CD8-positive, alpha-beta memory T cell (primary cell): ENCODE data around the gene ARHGEF35. TPM values are rescaled to one million over a fixed set of nuclear protein-coding genes. Genes with fewer than 3 reads are reported as not detected.
"Not testable (repeated sequence)": the region's sequence is repeated elsewhere in the genome, so short reads cannot be mapped to it uniquely, and the experiment has no call there.

Source experiments
- CTCF ChIA-PET: fragments of 350-600 bp; sonication (Branson Sonifier 250); formaldehyde crosslinking; loops from one replicate; lab custom pipeline; 2021; ENCODE audit warnings: antibody characterized with exemption; lab: Charles Lee
- POLR2A ChIA-PET: fragments of 350-600 bp; sonication (Branson Sonifier 250); formaldehyde crosslinking; loops from one replicate; lab custom pipeline; 2021; ENCODE audit warnings: antibody characterized with exemption; lab: Charles Lee
- DNase-seq, 5 donors: peaks; one replicate each; pipeline versions ENCODE4 v3.0.0 to v3.0.0-alpha.2; 2020 to 2022; ENCODE audit warnings: mixed read lengths in 1 of 5
- H3K27ac ChIP-seq: one replicate; pipeline ENCODE4 v1.7.0; 2013; ENCODE audit warnings: low read depth, mild to moderate bottlenecking, low read length, moderate library complexity
- H3K27me3 ChIP-seq: 2 replicates; pipeline ENCODE4 v1.7.0; 2013; ENCODE audit warnings: low read length, mild to moderate bottlenecking; ENCODE audit not compliant: insufficient read depth, poor library complexity, severe bottlenecking
- H3K36me3 ChIP-seq: 2 replicates; pipeline ENCODE4 v1.7.0; 2013; ENCODE audit warnings: mild to moderate bottlenecking, low read length, moderate library complexity; ENCODE audit not compliant: insufficient read depth
- H3K4me1 ChIP-seq: 2 replicates; pipeline ENCODE4 v1.7.0; 2013; ENCODE audit warnings: mild to moderate bottlenecking, low read length, moderate library complexity; ENCODE audit not compliant: insufficient read depth
- H3K4me3 ChIP-seq: 2 replicates; pipeline ENCODE4 v1.7.0; 2013; ENCODE audit warnings: mild to moderate bottlenecking, low read length
- H3K9me3 ChIP-seq: 2 replicates; pipeline ENCODE4 v1.7.0; 2013; ENCODE audit warnings: mild to moderate bottlenecking, low read length
- H3K27ac Mint-ChIP-seq, 8 donors: one replicate each; pipeline ENCODE4 v1.8.0; 2020 to 2021; ENCODE audit warnings: mixed read lengths in 8 of 8, mild to moderate bottlenecking in 6 of 8, inconsistent platforms in 3 of 8, moderate library complexity in 3 of 8
- H3K27me3 Mint-ChIP-seq, 2 donors: one replicate each; pipeline ENCODE4 v1.8.0; 2020 to 2021; ENCODE audit warnings: mixed read lengths in 2 of 2, mild to moderate bottlenecking in 1 of 2, moderate library complexity in 1 of 2
- H3K36me3 Mint-ChIP-seq, 3 donors: one replicate each; pipeline ENCODE4 v1.8.0; 2020 to 2021; ENCODE audit warnings: mixed read lengths in 3 of 3, inconsistent platforms in 1 of 3, mild to moderate bottlenecking in 1 of 3
- H3K4me1 Mint-ChIP-seq, 3 donors: one replicate each; pipeline ENCODE4 v1.8.0; 2020 to 2021; ENCODE audit warnings: mixed read lengths in 3 of 3, inconsistent platforms in 1 of 3, mild to moderate bottlenecking in 1 of 3
- H3K4me3 Mint-ChIP-seq, 7 donors: one replicate each; pipeline ENCODE4 v1.8.0; 2020 to 2021; ENCODE audit warnings: mixed read lengths in 7 of 7, mild to moderate bottlenecking in 6 of 7, moderate library complexity in 4 of 7, inconsistent platforms in 2 of 7
- H3K9me3 Mint-ChIP-seq, 5 donors: one replicate each; pipeline ENCODE4 v1.8.0; 2020 to 2022; ENCODE audit warnings: mixed read lengths in 5 of 5, mild to moderate bottlenecking in 3 of 5, moderate library complexity in 2 of 5, inconsistent platforms in 1 of 5
- polyA plus RNA-seq: library from polyadenylated mRNA; unstranded; fragments of 300-500 nt; fragmentation: Illumina TruSeq; gene quantifications from one replicate; pipeline ENCODE4 v1.2.3, GENCODE V29; 2021
- total RNA-seq, 2 experiments: library from RNA; stranded (reverse); gene quantifications; one replicate each; pipeline ENCODE4 v1.2.3, GENCODE V29; 2021

Gene ARHGEF35
- total and polyA plus RNA-seq, 3 experiments from 2014 or later = 1.6 to 5.3 (median 4.0) TPM

- H3K4me3 ChIP-seq, H3K9me3 Mint-ChIP-seq, H3K4me1 Mint-ChIP-seq, H3K4me3 Mint-ChIP-seq, H3K27ac ChIP-seq, H3K36me3 ChIP-seq, CTCF ChIA-PET, H3K27ac Mint-ChIP-seq, H3K27me3 ChIP-seq, H3K4me1 ChIP-seq, DNase-seq, H3K9me3 ChIP-seq, POLR2A ChIA-PET: not testable (repeated sequence)
- Mint-ChIP-seq H3K27me3 (peaks cover 10 to 15% of the 10 kb centered on the region in 2 donors), H3K36me3 (peaks cover 0 to 13% (median 0%) of the 10 kb centered on the region in 3 donors)
These were observed 23.9 kb downstream of the ARHGEF35 start for GRCh38 chr7:144171594-144172350.

- no peaks in the 10 kb centered on the region for H3K36me3 ChIP-seq
- no peaks in the 10 kb centered on the region for H3K27me3 ChIP-seq
- no peaks in the 10 kb centered on the region for H3K4me1 ChIP-seq
- H3K4me3 ChIP-seq = no peak overlapping the region
- no peaks in the 10 kb centered on the region for H3K36me3 Mint-ChIP-seq
- ChIA-PET CTCF (no interaction called here), POLR2A (no interaction called here)
- no peak overlapping the region for H3K27ac ChIP-seq
- peaks cover 4 to 30% of the 10 kb centered on the region in 2 donors for H3K27me3 Mint-ChIP-seq
- no peaks in the 10 kb centered on the region for H3K9me3 Mint-ChIP-seq
- H3K27ac Mint-ChIP-seq = no peak overlapping the region
- H3K4me1 Mint-ChIP-seq = no peaks in the 10 kb centered on the region
- H3K9me3 ChIP-seq = no peaks in the 10 kb centered on the region
- no peak for DNase-seq
- H3K4me3 Mint-ChIP-seq = no peak overlapping the region
These were observed 30.8 kb downstream of the ARHGEF35 start for GRCh38 chr7:144164784-144165183.

- no peak overlapping the region for H3K4me3 Mint-ChIP-seq
- Histone ChIP-seq H3K4me3 (no peak overlapping the region), H3K27ac (no peak overlapping the region), H3K9me3 (no peaks in the 10 kb centered on the region), H3K27me3 (no peaks in the 10 kb centered on the region), H3K4me1 (no peaks in the 10 kb centered on the region), H3K36me3 (no peaks in the 10 kb centered on the region)
- H3K4me1 Mint-ChIP-seq = no peaks in the 10 kb centered on the region
- POLR2A ChIA-PET = no interaction called here
- CTCF ChIA-PET = no interaction called here
- H3K27ac Mint-ChIP-seq = no peak overlapping the region
- peaks cover 5 to 28% of the 10 kb centered on the region in 2 donors for H3K27me3 Mint-ChIP-seq
- H3K36me3 Mint-ChIP-seq = no peaks in the 10 kb centered on the region
- no peak for DNase-seq
- no peaks in the 10 kb centered on the region for H3K9me3 Mint-ChIP-seq
These were observed 36.8 kb downstream of the ARHGEF35 start for GRCh38 chr7:144158861-144159260.

GRCh38 chr7:144148224-144148827 is 47.3 kb downstream of the ARHGEF35 start:
- DNase-seq = no peak
- Mint-ChIP-seq H3K4me1 (no peaks in the 10 kb centered on the region), H3K4me3 (no peak overlapping the region), H3K27me3 (peaks cover 8 to 26% of the 10 kb centered on the region in 2 donors), H3K9me3 (peaks cover 25 to 42% (median 34%) of the 10 kb centered on the region in 5 donors), H3K36me3 (peaks cover 1 to 16% (median 6%) of the 10 kb centered on the region in 3 donors), H3K27ac (no peak overlapping the region)
- ChIA-PET CTCF (no interaction called here), POLR2A (no interaction called here)
- no peaks in the 10 kb centered on the region for H3K27me3 ChIP-seq
- no peak overlapping the region for H3K4me3 ChIP-seq
- peaks cover 5% of the 10 kb centered on the region for H3K9me3 ChIP-seq
- no peaks in the 10 kb centered on the region for H3K4me1 ChIP-seq
- no peak overlapping the region for H3K27ac ChIP-seq
- H3K36me3 ChIP-seq = no peaks in the 10 kb centered on the region

GRCh38 chr7:144144426-144144825 is 51.2 kb downstream of the ARHGEF35 start:
- H3K27me3 Mint-ChIP-seq = peaks cover 0 to 17% of the 10 kb centered on the region in 2 donors
- CTCF ChIA-PET = no interaction called here
- Histone ChIP-seq H3K4me1 (no peaks in the 10 kb centered on the region), H3K27ac (no peak overlapping the region), H3K36me3 (no peaks in the 10 kb centered on the region), H3K4me3 (no peak overlapping the region), H3K9me3 (peaks cover 5% of the 10 kb centered on the region), H3K27me3 (no peaks in the 10 kb centered on the region)
- DNase-seq = no peak
- peaks cover 1 to 13% (median 6%) of the 10 kb centered on the region in 3 donors for H3K36me3 Mint-ChIP-seq
- POLR2A ChIA-PET = no interaction called here
- H3K4me1 Mint-ChIP-seq = no peaks in the 10 kb centered on the region
- H3K4me3 Mint-ChIP-seq = no peak overlapping the region
- H3K27ac Mint-ChIP-seq = no peak overlapping the region
- H3K9me3 Mint-ChIP-seq = peaks cover 11 to 24% (median 21%) of the 10 kb centered on the region in 5 donors

- CTCF ChIA-PET = interaction anchor here (1.8 kb wide), 1 partner anchor 14 kb away, joined by 5 read pairs; no protein-coding TSS in a partner anchor
- Mint-ChIP-seq H3K9me3 (peaks cover 0 to 9% (median 3%) of the 10 kb centered on the region in 5 donors), H3K4me3 (no peak overlapping the region), H3K27me3 (peaks cover 0 to 13% of the 10 kb centered on the region in 2 donors), H3K36me3 (peaks cover 0 to 4% (median 3%) of the 10 kb centered on the region in 3 donors), H3K27ac (no peak overlapping the region), H3K4me1 (no peaks in the 10 kb centered on the region)
- Histone ChIP-seq H3K27me3 (no peaks in the 10 kb centered on the region), H3K4me3 (no peak overlapping the region), H3K27ac (no peak overlapping the region), H3K36me3 (no peaks in the 10 kb centered on the region), H3K9me3 (no peaks in the 10 kb centered on the region), H3K4me1 (no peaks in the 10 kb centered on the region)
- POLR2A ChIA-PET = no interaction called here
- DNase-seq = no peak
These were observed 53.4 kb downstream of the ARHGEF35 start for GRCh38 chr7:144142187-144142586.

- Histone ChIP-seq H3K9me3 (no peaks in the 10 kb centered on the region), H3K27me3 (no peaks in the 10 kb centered on the region), H3K4me3 (no peak overlapping the region), H3K4me1 (no peaks in the 10 kb centered on the region), H3K27ac (no peak overlapping the region), H3K36me3 (no peaks in the 10 kb centered on the region)
- H3K27ac Mint-ChIP-seq = no peak overlapping the region
- ChIA-PET CTCF (no interaction called here), POLR2A (no interaction called here)
- no peaks in the 10 kb centered on the region for H3K36me3 Mint-ChIP-seq
- no peaks in the 10 kb centered on the region for H3K4me1 Mint-ChIP-seq
- DNase-seq = no peak
- H3K4me3 Mint-ChIP-seq = no peak overlapping the region
- peaks cover 0 to 14% of the 10 kb centered on the region in 2 donors for H3K27me3 Mint-ChIP-seq
- H3K9me3 Mint-ChIP-seq = no peaks in the 10 kb centered on the region
These were observed 58.1 kb downstream of the ARHGEF35 start for GRCh38 chr7:144137501-144137900.
